ENCODE measurements around the gene STX1B. TPM values are rescaled to one million over a fixed set of nuclear protein-coding genes. Genes with fewer than 3 reads are reported as not detected.

The STX1B gene
- polyA plus RNA-seq, 3 donors = 1.7 TPM; not detected in 2

DNA sequence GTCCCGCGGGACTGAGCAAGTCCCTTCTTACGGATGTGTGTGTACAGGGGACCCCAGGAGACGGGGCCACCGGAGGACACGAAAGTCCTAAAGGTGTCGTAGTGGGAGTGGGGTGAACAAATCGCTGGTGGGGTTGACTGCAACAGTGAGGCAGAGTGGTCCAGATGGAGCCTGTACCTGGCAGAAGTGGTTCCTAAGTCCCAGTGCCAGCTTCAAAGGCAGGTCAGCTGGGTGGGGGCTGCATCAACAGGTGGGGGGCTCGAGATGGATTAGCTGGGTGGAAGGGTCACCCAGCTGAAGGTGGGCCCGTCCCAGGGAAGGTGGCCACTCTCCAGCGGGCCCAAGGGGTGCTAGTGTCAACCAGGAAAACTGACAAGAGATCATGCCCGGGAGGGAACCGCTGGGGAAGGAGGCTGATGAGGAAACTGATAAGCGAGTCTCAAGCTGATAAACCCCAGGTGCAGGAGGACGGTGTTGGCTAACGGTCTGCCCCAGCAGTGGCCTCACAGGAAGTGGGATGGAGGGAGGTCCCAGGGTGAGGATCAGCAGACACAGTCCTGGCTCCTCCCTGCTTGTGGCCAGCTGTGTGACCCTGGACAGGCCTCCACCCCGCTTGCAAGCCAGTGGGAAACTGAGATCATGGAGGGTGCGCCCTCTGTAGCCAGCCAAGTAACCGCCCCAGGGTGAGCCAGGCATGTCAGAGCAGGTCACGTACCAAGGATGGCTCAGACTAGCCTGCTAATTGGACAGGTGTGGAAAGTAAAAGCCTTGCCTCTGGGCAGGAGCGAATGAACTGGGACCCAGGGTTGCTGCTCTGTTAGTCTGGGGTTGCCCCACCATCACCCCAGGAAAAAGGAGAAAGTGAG, 60.6 kb downstream of the STX1B start:
- Mint-ChIP-seq H3K27me3 (ENCODE audit: low read depth in 3 of 3) (peaks cover 0 to 4% (median 0%) of the 10 kb centered on the region in 3 donors), H3K36me3 (peaks cover 7 to 36% of the 10 kb centered on the region in 2 donors), H3K4me1 (peaks cover 22% of the 10 kb centered on the region), H3K9me3 (peaks cover 0 to 1% (median 0%) of the 10 kb centered on the region in 7 donors), H3K4me3 (peak overlapping the region; percentile 90 to 97), H3K27ac (peak overlapping the region; percentile 84 to 95 (median 90))
- peak overlapping the region; percentile 91 for H2AFZ ChIP-seq (ENCODE audit: insufficient read depth, low read depth, low read length, poor library complexity, severe bottlenecking)
- peaks cover 44% of the 10 kb centered on the region for H3K79me2 ChIP-seq (ENCODE audit: insufficient read depth, low read length)
- peak overlapping the region; percentile 59 to 99 (median 85) for H3K4me3 ChIP-seq (replicated peaks in 1 of 3; ENCODE audit: low read depth in 2 of 3, low read length in 3 of 3)
- peaks cover 54% of the 10 kb centered on the region for H4K20me1 ChIP-seq (ENCODE audit: insufficient read depth, low read length)
- H3K9me3 ChIP-seq (replicated peaks in 1 of 2; ENCODE audit: control insufficient read depth in 1 of 2, insufficient read depth in 1 of 2, low read length in 2 of 2) = no peaks in the 10 kb centered on the region
- peaks cover 25 to 28% of the 10 kb centered on the region in 2 donors for H3K4me1 ChIP-seq (ENCODE audit: control insufficient read depth in 1 of 2, insufficient read depth in 2 of 2, low read length in 2 of 2)
- TF ChIP-seq, protein P1, sequence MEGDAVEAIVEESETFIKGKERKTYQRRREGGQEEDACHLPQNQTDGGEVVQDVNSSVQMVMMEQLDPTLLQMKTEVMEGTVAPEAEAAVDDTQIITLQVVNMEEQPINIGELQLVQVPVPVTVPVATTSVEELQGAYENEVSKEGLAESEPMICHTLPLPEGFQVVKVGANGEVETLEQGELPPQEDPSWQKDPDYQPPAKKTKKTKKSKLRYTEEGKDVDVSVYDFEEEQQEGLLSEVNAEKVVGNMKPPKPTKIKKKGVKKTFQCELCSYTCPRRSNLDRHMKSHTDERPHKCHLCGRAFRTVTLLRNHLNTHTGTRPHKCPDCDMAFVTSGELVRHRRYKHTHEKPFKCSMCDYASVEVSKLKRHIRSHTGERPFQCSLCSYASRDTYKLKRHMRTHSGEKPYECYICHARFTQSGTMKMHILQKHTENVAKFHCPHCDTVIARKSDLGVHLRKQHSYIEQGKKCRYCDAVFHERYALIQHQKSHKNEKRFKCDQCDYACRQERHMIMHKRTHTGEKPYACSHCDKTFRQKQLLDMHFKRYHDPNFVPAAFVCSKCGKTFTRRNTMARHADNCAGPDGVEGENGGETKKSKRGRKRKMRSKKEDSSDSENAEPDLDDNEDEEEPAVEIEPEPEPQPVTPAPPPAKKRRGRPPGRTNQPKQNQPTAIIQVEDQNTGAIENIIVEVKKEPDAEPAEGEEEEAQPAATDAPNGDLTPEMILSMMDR (IDR thresholded peaks at IDR 0.05) = no peak
- peaks cover 19 to 31% of the 10 kb centered on the region in 2 donors for H3K36me3 ChIP-seq (replicated peaks in 1 of 2; ENCODE audit: control insufficient read depth in 1 of 2, insufficient read depth in 2 of 2, low read length in 2 of 2)
- H3K27ac ChIP-seq (ENCODE audit: low read depth in 1 of 2, low read length in 2 of 2) = peak overlapping the region; percentile 38 to 80
- H3K4me2 ChIP-seq (replicated peaks; ENCODE audit: extremely low read depth, low read length, poor library complexity, severe bottlenecking) = peak overlapping the region; percentile 99
- H3K27me3 ChIP-seq (ENCODE audit: control insufficient read depth in 2 of 2, insufficient read depth in 2 of 2, low read length in 2 of 2) = no peaks in the 10 kb centered on the region
- intact Hi-C loops (cut with micrococcal nuclease) = loop anchor here in 1 of 2 donors (10.0 kb wide), 1 partner anchor 145 kb away; the partner anchor contains the start of gene VKORC1
- 0% methylated on average over 21 of the region's 21 CpGs for WGBS (ENCODE audit: insufficient coverage)
- H3K9ac ChIP-seq (ENCODE audit: insufficient read depth, low read length, poor library complexity, severe bottlenecking) = peak overlapping the region; percentile 91
- peak; percentile 44 to 60 (median 53) for DNase-seq

Measured in CD14-positive monocyte (primary cell).